ENCODE results near the gene UIMC1.
"Not testable (repeated sequence)": the region's sequence is repeated elsewhere in the genome, so short reads cannot be mapped to it uniquely, and the experiment has no call there.

UIMC1 gene

GRCh38 chr5:176996780-176997179 is 9.8 kb downstream of the UIMC1 start:
- Histone ChIP-seq H3K4me1 (no peaks in the 10 kb centered on the region), H3K4me3 (no peak overlapping the region), H3K27me3 (ENCODE audit: low read depth) (no peaks in the 10 kb centered on the region), H3K36me3 (replicated peaks) (no peaks in the 10 kb centered on the region), H3K9me3 (peaks cover 4% of the 10 kb centered on the region; the same call in 1 of the 2 replicates)
- DNase-seq (ENCODE audit: low spot score in 2 of 2): no peak
- in situ Hi-C loops (cut with MboI; ENCODE audit: low sequenced_read_pairs): no loop called here

DNA sequence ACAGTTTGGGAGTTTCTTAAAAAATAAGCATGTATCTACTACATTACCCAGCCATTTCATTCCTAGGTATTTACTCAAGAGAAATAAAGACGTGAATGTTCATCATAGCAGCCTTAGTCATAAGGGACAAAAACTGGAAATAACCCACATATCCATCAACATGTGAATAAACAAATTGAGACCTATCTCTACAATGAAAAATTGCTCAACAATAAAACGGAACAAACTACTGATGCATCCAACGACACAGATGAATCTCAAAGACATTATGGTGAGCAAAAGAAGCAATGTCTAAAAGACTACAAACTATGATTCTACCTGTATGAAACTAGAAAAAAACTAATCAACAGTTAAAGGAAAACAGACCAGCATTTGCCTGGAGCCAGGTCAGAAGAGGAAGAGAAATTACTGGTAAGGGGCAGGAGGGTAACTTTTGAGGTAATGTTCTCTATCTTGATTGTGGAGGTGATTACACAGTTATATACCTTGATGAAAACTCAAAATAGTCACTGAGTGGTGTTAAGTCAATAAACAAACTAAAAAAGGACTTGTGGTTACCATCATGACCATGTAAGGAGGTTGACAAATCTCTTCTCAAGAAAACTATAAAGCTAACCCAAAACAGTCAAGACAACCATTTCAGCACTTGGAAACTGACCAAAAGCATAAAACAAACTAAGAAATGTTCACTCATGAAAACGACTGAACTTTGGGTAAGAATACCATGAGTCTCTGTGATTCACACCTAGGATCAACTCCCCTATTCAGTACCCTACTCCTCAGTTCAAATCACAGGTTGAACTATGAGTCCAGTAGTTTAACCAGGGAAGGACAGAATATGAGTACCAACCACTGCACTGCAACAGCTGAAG is 10.4 kb downstream of the UIMC1 start:
- Histone ChIP-seq H3K9me3 (peaks cover 4% of the 10 kb centered on the region; the same call in 1 of the 2 replicates), H3K4me1 (no peaks in the 10 kb centered on the region), H3K36me3 (replicated peaks) (no peaks in the 10 kb centered on the region), H3K4me3 (no peak overlapping the region), H3K27me3 (ENCODE audit: low read depth) (no peaks in the 10 kb centered on the region)
- DNase-seq (ENCODE audit: low spot score in 2 of 2): no peak
- in situ Hi-C loops (cut with MboI; ENCODE audit: low sequenced_read_pairs): no loop called here

DNA sequence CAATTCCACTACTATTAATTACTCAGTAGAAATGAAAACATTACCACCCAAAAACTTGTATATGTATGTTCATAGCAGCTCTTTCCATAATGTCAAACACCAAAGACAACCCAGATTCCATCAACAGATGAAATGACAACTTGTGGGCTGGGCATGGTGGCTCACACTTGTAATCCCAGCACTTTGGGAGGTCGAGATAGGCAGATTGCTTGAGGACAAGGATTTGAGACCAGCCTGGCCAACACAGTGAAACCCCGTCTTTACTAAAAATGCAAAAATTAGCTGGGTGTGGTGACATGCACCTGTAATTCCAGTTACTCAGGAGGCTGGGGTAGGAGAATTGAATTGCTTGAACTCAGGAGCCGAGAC is 11.5 kb downstream of the UIMC1 start:
- no peak for DNase-seq (ENCODE audit: low spot score in 2 of 2)
- peaks cover 4% of the 10 kb centered on the region; the same call in 1 of the 2 replicates for H3K9me3 ChIP-seq
- H3K4me1 ChIP-seq: no peaks in the 10 kb centered on the region
- no peaks in the 10 kb centered on the region for H3K36me3 ChIP-seq (replicated peaks)
- no peak overlapping the region for H3K4me3 ChIP-seq
- in situ Hi-C loops (cut with MboI; ENCODE audit: low sequenced_read_pairs): no loop called here
- no peaks in the 10 kb centered on the region for H3K27me3 ChIP-seq (ENCODE audit: low read depth)

GRCh38 chr5:176994460-176995121 is 12.0 kb downstream of the UIMC1 start:
- H3K9me3 ChIP-seq: peaks cover 4% of the 10 kb centered on the region; the same call in 1 of the 2 replicates
- no peaks in the 10 kb centered on the region for H3K4me1 ChIP-seq
- H3K36me3 ChIP-seq (replicated peaks): no peaks in the 10 kb centered on the region
- no peaks in the 10 kb centered on the region for H3K27me3 ChIP-seq (ENCODE audit: low read depth)
- no peak overlapping the region for H3K4me3 ChIP-seq
- no peak for DNase-seq (ENCODE audit: low spot score in 2 of 2)
- in situ Hi-C loops (cut with MboI; ENCODE audit: low sequenced_read_pairs): no loop called here

DNA sequence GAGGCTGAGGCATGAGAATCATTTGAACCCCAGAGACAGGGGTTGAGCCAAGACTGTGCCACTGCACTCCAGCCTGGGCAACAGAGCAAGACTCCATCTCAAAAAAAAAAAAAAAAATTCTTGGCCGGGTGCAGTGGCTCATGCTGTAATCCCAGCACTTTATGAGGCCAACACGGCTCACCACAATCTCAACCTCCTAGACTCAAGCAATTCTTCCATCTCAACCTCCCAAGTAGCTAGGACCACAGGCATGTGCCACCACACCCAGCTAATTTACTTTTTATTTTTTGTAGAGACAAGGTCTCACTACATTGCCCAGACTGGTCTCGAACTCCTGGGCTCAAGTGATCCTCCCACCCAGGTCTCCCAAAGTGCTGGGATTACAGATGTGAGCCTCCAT is 13.5 kb downstream of the UIMC1 start:
- H3K36me3 ChIP-seq (replicated peaks): not testable (repeated sequence)

DNA sequence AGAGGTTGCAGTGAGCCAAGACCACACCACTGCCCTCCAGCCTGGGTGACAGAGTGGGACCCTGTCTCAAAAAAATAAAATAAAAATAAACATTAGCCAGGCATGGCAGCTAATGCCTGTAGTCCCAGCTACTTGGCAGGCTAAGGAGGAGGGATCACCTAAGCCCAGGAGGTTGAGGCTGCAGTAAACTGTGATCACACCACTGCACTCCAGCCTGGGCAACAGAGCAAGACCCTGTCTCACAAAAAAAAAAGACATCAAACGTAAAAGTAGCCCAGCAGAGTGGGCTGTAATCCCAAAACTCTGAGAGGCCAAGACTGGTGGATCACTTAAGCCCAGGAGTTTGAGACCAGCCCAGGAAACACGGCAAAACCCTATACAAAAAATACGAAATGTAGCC is 19.0 kb downstream of the UIMC1 start:
- no peaks in the 10 kb centered on the region for H3K4me1 ChIP-seq
- DNase-seq (ENCODE audit: low spot score in 2 of 2): no peak
- H3K9me3 ChIP-seq: peaks cover 3% of the 10 kb centered on the region; the same call in 1 of the 2 replicates
- no peak overlapping the region for H3K4me3 ChIP-seq
- H3K36me3 ChIP-seq (replicated peaks): peaks cover 4% of the 10 kb centered on the region
- H3K27me3 ChIP-seq (ENCODE audit: low read depth): no peaks in the 10 kb centered on the region
- in situ Hi-C loops (cut with MboI; ENCODE audit: low sequenced_read_pairs): no loop called here

More for the DNA sequence above, 13.5 kb downstream of the UIMC1 start:
- in situ Hi-C loops (cut with MboI; ENCODE audit: low sequenced_read_pairs); H3K4me1 ChIP-seq; DNase-seq (ENCODE audit: low spot score in 2 of 2); H3K4me3 ChIP-seq; H3K27me3 ChIP-seq (ENCODE audit: low read depth); H3K9me3 ChIP-seq: not testable (repeated sequence)

DNA sequence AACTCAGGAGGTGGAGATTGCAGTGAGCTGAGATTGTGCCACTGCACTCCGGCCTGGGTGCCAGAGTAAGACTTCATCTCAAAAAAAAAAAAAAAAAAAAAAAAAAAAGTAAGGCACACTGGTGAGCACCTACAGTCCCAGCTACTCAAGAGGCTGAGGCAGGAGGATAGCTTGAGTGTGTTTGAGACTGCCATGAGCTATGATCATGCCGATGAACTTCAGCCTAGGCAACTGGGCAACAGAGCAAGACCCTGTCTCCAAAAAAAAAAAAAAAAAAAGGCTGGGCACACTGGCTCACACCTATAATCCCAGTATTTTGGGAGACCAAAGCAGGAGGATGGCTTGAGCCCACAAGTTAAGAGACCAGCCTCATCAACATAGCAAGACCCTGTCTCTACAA is 20.3 kb downstream of the UIMC1 start:
- no peaks in the 10 kb centered on the region for H3K4me1 ChIP-seq
- in situ Hi-C loops (cut with MboI; ENCODE audit: low sequenced_read_pairs): no loop called here
- peaks cover 16% of the 10 kb centered on the region for H3K36me3 ChIP-seq (replicated peaks)
- H3K4me3 ChIP-seq: no peak overlapping the region
- DNase-seq (ENCODE audit: low spot score in 2 of 2): no peak
- H3K27me3 ChIP-seq (ENCODE audit: low read depth): no peaks in the 10 kb centered on the region
- H3K9me3 ChIP-seq: peaks cover 3% of the 10 kb centered on the region; the same call in 1 of the 2 replicates

DNA sequence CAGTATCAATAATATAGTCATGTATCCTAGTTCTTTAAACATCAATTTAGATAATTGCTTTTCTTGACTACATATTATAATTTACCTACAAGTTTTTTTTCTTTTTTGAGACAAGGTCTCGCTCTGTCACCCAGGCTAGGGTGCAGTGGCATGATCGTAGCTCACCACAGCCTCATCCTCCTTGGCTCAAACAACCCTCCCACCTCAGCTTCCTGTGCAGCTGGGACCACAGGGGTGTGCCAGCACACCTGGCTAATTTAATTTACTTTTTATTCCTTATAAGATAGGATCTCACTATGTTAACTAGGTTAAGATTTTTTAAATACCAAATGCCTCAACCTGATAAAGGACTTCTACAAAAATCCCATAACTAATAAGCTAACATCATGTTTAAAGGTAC is 21.1 kb downstream of the UIMC1 start:
- Histone ChIP-seq H3K27me3 (ENCODE audit: low read depth) (no peaks in the 10 kb centered on the region), H3K4me3 (no peak overlapping the region), H3K4me1 (no peaks in the 10 kb centered on the region), H3K36me3 (replicated peaks) (peaks cover 17% of the 10 kb centered on the region), H3K9me3 (peaks cover 3% of the 10 kb centered on the region; the same call in 1 of the 2 replicates)
- no peak for DNase-seq (ENCODE audit: low spot score in 2 of 2)
- in situ Hi-C loops (cut with MboI; ENCODE audit: low sequenced_read_pairs): no loop called here

DNA sequence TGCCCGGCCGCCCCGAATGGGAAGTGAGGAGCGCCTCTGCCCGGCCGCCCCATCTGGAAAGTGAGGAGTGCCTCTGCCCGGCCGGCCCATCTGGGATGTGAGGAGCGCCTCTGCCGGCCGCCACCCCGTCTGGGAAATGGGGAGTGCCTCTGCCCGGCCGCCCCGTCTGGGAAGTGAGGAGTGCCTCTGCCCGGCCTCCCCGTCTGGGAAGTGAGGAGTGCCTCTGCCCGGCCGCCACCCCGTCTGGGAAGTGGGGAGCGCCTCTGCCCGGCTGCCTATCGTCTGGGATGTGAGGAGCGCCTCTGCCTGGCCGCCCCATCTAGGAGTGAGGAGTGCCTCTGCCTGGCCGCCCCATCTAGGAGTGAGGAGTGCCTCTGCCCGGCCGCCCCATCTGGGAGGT is 22.4 kb downstream of the UIMC1 start:
- H3K4me3 ChIP-seq; H3K27me3 ChIP-seq (ENCODE audit: low read depth); DNase-seq (ENCODE audit: low spot score in 2 of 2); H3K4me1 ChIP-seq; in situ Hi-C loops (cut with MboI; ENCODE audit: low sequenced_read_pairs); H3K9me3 ChIP-seq: not testable (repeated sequence)
- peaks cover 26% of the 10 kb centered on the region for H3K36me3 ChIP-seq (replicated peaks)

DNA sequence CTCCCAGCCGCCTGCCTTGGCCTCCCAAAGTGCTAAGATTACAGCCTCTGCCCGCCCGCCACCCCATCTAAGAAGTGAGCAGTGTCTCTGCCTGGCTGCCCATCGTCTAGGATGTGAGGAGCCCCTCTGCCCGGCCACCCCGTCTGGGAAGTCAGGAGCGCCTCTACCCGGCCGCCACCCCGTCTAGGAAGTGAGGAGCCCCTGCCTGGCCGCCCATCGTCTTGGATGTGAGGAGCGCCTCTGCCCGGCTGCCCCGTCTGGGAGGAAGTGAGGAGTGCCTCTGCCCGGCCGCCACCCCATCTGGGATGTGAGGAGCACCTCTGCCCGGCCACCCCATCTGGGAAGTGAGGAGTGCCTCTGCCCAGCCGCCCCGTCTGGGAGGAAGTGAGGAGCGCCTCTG is 23.0 kb downstream of the UIMC1 start:
- H3K9me3 ChIP-seq; H3K4me3 ChIP-seq; in situ Hi-C loops (cut with MboI; ENCODE audit: low sequenced_read_pairs); H3K4me1 ChIP-seq; DNase-seq (ENCODE audit: low spot score in 2 of 2); H3K27me3 ChIP-seq (ENCODE audit: low read depth): not testable (repeated sequence)
- H3K36me3 ChIP-seq (replicated peaks): peaks cover 31% of the 10 kb centered on the region

DNA sequence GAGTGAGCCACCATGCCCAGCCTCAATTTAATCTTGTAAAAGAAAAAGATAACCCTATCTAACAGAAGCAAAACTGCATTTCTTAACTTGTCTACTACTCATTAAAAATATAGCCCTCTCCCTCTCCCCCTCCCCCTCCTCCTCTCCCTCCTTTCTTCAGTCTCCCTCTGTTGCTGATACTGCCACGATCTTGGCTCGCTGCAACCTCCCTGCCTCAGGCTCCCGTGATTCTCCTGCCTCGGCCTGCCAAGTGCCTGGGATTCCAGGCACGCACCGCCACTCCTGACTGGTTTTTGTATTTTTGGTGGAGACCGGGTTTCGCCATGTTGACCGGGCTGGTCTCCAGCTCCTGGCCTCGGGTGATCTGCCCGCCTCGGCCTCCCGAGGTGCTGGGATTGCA is 23.5 kb downstream of the UIMC1 start:
- H3K4me1 ChIP-seq: not testable (repeated sequence)

DNA sequence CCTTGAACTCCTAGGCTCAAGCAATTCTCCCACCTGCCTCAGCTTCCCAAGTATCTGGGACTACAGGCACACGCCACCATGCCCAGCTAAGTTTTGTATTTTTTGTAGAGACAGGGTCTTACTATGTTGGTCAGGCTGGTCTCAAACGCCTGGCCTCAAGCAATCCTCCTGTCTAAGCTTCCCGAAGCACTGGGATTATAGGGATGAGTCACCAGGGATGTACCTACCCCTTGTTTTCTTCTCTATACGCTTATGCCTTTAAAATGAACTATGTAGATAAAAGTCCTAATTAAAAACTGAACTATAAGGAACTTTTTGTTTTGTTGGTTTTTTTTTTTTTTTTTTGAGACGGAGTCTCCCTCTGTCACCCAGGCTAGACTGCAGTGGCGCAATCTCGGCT is 25.8 kb downstream of the UIMC1 start:
- Histone ChIP-seq H3K9me3 (0 out of 2 replicates have a peak, but pooled peaks cover 2% of the 10 kb centered on the region), H3K4me1 (no peaks in the 10 kb centered on the region), H3K36me3 (replicated peaks) (peaks cover 31% of the 10 kb centered on the region), H3K27me3 (ENCODE audit: low read depth) (no peaks in the 10 kb centered on the region), H3K4me3 (no peak overlapping the region)
- in situ Hi-C loops (cut with MboI; ENCODE audit: low sequenced_read_pairs): no loop called here
- DNase-seq (ENCODE audit: low spot score in 2 of 2): no peak

More for the DNA sequence above, 23.5 kb downstream of the UIMC1 start:
- DNase-seq (ENCODE audit: low spot score in 2 of 2); H3K4me3 ChIP-seq; in situ Hi-C loops (cut with MboI; ENCODE audit: low sequenced_read_pairs); H3K9me3 ChIP-seq; H3K27me3 ChIP-seq (ENCODE audit: low read depth): not testable (repeated sequence)
- H3K36me3 ChIP-seq (replicated peaks): peaks cover 31% of the 10 kb centered on the region

DNA sequence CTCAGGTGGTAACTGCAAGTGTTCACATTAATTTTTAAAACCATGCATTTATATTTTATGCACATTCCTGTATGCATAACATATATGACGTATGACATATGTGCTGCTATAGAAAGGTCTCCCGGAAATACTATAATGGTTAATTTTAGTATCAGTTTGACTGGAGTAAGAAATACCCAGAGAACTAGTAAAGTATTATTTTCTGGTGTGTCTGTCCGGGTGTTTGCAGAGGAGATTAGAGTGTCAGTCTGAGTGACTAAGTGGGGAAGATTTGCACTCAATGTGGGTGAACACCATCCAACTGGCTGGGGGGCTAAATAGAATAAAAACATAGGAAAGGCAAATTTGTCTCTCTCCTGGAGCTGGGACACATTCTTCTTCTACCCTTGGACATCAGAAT is 26.9 kb downstream of the UIMC1 start:
- Histone ChIP-seq H3K4me1 (no peaks in the 10 kb centered on the region), H3K4me3 (no peak overlapping the region), H3K36me3 (replicated peaks) (peaks cover 41% of the 10 kb centered on the region), H3K9me3 (no peaks in the 10 kb centered on the region), H3K27me3 (ENCODE audit: low read depth) (no peaks in the 10 kb centered on the region)
- DNase-seq (ENCODE audit: low spot score in 2 of 2): no peak
- in situ Hi-C loops (cut with MboI; ENCODE audit: low sequenced_read_pairs): no loop called here

- DNase-seq (ENCODE audit: low spot score in 2 of 2): no peak
- no peaks in the 10 kb centered on the region for H3K9me3 ChIP-seq
- H3K4me3 ChIP-seq: no peak overlapping the region
- in situ Hi-C loops (cut with MboI; ENCODE audit: low sequenced_read_pairs): no loop called here
- H3K36me3 ChIP-seq (replicated peaks): peaks cover 25% of the 10 kb centered on the region
- H3K27me3 ChIP-seq (ENCODE audit: low read depth): no peaks in the 10 kb centered on the region
- no peaks in the 10 kb centered on the region for H3K4me1 ChIP-seq
These were observed 40.9 kb downstream of the UIMC1 start for GRCh38 chr5:176965633-176966032.
